KBM-7 (cell line): ENCODE measurements around the gene LIX1L.

Source experiments
- DNase-seq: peaks from one replicate; pipeline ENCODE4 v3.0.0-alpha.2; 2015
- in situ Hi-C: fragments of 300-500 bp; cut with MboI; formaldehyde crosslinking; loops from 2 replicates; pipeline ENCODE4 v1.14.3; 2020; ENCODE audit warnings: low sequenced_read_pairs, low pct_unique_long_range_greater_than_20kb, mixed read lengths

Gene LIX1L

DNA sequence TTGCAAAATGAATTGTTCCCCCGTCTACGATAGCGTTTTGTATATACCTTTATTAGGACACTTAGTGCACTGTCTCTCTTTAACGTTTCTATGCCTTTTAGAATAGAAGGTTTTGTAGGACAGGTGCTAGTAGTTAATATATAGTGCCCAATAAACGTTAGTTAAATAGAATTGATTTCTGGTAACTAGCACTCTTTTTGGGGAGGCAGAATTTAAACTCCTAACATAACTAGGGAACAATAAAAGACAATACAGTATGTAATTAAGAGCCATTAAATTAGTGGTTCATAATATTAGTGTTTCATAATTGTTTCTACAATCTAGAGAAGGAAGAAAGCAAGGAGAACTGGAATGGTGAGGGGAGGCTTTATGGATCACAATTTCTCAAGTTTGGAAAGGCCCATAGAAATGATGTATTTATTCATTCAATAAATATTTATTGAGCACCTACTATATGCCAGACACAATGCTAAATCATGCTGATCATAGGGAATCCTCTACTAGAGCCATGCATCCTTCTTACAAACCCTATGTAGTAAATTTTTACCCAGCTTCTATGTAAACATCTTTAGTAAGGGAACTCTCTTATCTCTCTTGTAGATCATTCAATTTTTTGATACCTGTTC, 7.4 kb upstream of the LIX1L start:
- no peak for DNase-seq
- in situ Hi-C loops: no loop called here

DNA sequence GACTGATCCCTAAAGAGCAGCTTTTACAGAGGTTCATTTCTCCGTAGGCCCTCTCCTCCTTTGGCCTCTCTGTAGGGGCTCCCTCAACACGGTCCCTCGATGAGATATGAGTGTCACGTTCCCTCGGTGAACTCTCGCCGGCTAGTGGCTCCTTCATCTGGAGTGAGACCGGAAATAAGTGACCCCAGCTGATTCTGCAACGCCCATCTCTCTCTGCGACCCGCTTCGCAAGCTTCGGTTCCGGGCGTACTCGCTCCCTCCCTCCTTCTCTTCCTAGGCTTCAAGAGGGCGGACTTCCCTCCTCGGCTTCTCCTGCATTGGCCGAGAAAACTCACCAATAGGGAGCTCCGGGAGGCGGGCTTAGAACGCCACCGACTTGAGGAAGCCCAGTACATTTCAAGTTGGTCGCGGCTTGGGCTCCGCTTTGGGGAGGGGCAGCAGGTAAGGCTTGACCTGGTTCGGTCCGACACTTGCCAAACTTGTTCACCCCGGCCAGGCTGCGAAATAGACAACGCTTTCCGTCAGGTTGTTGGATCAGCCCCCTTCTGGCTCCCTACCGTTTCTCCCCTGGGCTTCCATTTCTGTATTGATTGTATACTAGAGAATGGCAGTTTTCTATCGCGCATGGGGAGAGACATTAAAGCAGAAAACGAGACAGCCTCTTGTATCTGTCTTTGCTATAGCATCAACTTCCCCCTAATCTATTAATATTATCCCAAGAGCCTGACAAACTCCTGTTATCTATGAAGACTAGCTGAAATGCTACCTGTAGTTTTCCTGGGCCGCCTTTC, 6.7 kb upstream of the LIX1L start, which contains the start of the genes ANKRD34A and POLR3GL:
Gene ANKRD34A (minus strand): TSS at position 248 of the 791 bp plus-strand sequence. CDS start 2,816 bp downstream, outside the sequence.
Gene POLR3GL (plus strand): TSS at position 363 of the 791 bp plus-strand sequence. CDS start 10,176 bp downstream, outside the sequence.
- peak; percentile 96 for DNase-seq
- in situ Hi-C loops: no loop called here

GRCh38 chr1:145963265-145964019, 5.6 kb upstream of the LIX1L start:
- in situ Hi-C loops: no loop called here
- DNase-seq: no peak

DNA sequence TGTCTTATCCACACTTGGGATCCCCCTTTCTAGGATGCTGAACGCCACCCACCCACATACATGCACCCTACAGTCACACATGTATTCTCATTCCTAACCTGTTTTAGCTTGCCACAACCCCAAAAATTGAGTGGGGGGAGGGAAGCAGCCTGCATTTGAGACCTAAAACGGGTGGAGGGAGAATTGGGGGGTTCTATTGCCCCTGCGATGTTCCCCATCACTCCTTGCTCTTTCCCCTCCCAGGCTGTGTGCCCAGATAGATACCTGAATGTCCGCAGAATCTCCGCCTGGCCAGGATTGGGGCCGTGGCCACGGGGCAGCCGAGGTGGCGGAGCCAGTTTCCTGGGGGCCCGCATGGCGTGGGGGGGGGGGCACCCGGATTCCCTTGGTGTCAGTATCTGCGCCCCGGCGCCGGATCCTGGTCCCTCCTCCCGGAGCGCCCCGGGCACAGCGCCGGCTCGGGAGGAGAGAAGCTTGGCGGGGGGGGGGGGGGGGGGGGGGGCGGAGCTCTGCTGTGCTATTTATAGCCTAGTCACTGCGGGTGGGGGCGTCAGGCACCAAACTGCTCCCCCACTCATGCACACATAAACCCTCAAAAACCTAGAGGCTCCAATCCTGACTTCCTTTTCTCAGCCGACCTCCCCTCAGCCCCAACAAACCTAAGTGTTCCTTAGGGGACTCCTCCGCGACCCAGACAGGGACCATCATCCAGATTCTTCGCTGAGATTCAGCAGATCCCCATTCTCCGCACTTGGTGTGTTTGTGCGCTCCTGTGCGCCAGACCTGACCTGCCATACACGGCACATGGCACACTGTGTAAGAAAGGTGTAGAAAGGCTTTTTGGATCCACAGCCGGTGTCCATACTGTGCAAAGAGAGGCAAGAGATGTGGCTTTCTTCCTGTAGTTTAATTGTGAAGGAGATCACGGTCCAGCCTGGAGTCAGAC, 4.6 kb upstream of the LIX1L start:
- no peak for DNase-seq

GRCh38 chr1:145961425-145962156, 3.8 kb upstream of the LIX1L start:
- DNase-seq: no peak
- in situ Hi-C loops: no loop called here

More for the DNA sequence above, 4.6 kb upstream of the LIX1L start:
- in situ Hi-C loops: no loop called here

DNA sequence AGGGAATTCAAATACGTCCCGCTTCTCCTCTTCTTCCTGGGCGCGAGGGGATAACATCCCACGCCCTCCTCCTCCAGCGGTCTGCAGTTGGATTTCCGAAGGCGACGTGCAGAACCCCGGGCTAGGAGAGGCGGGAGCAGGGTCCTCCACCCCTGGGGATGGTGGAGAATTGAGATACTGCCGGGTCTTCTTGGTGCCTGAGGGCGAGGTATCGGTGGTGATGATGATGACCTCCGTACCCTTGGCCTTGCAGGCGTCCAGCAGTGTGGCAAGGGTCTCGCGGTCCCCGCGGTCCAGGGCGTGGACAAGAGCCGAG, 3.2 kb upstream of the LIX1L start:
- in situ Hi-C loops: no loop called here
- no peak for DNase-seq

- DNase-seq: peak; percentile 77
- in situ Hi-C loops: no loop called here
Measured at GRCh38 chr1:145960468-145961108, 2.8 kb upstream of the LIX1L start.

- no peak for DNase-seq
- in situ Hi-C loops: no loop called here
Measured at GRCh38 chr1:145959957-145960467, 2.2 kb upstream of the LIX1L start.

- in situ Hi-C loops: no loop called here
- DNase-seq: peak; percentile 29
Measured at GRCh38 chr1:145959333-145959732, 1.5 kb upstream of the LIX1L start.

GRCh38 chr1:145958734-145959133, 917 bp upstream of the LIX1L start:
- no peak for DNase-seq
- in situ Hi-C loops: no loop called here

GRCh38 chr1:145956781-145957442, 905 bp downstream of the LIX1L start:
- DNase-seq: no peak
- in situ Hi-C loops: no loop called here

GRCh38 chr1:145956361-145956760, 1.5 kb downstream of the LIX1L start:
- DNase-seq: no peak
- in situ Hi-C loops: no loop called here

- in situ Hi-C loops: no loop called here
Measured at GRCh38 chr1:145955436-145955835, 2.4 kb downstream of the LIX1L start.

DNA sequence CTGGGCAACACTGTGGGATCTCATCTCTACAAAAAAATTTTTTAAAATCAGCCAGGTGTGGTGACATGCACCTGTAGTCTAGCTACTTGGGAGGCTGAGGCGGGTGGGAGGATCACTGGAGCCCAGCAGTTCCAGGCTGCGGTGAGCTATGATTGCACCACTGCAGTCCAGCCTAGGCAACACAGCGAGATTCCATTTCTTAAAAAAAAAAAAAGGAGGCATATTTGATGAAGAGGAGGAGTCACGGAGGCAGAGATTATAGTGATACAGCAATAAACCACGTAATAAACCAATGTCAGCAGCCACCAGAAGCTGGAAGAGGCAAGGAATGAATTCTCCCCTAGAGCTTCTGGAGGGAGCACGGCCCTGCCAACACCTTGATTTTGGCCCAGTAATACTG, 4.0 kb downstream of the LIX1L start:
- DNase-seq: no peak
- in situ Hi-C loops: no loop called here

More at GRCh38 chr1:145955436-145955835, 2.4 kb downstream of the LIX1L start:
- no peak for DNase-seq

- no peak for DNase-seq
- in situ Hi-C loops: no loop called here
Measured at GRCh38 chr1:145952903-145953302, 4.9 kb downstream of the LIX1L start.

- in situ Hi-C loops: no loop called here
- DNase-seq: no peak
Measured at GRCh38 chr1:145951526-145951925, 6.3 kb downstream of the LIX1L start.

GRCh38 chr1:145949219-145949618, 8.6 kb downstream of the LIX1L start:
- in situ Hi-C loops: no loop called here
- no peak for DNase-seq
